ENCODE measurements around the gene SLC4A11.
"Not testable (repeated sequence)": the region's sequence is repeated elsewhere in the genome, so short reads cannot be mapped to it uniquely, and the experiment has no call there.

Gene SLC4A11

DNA sequence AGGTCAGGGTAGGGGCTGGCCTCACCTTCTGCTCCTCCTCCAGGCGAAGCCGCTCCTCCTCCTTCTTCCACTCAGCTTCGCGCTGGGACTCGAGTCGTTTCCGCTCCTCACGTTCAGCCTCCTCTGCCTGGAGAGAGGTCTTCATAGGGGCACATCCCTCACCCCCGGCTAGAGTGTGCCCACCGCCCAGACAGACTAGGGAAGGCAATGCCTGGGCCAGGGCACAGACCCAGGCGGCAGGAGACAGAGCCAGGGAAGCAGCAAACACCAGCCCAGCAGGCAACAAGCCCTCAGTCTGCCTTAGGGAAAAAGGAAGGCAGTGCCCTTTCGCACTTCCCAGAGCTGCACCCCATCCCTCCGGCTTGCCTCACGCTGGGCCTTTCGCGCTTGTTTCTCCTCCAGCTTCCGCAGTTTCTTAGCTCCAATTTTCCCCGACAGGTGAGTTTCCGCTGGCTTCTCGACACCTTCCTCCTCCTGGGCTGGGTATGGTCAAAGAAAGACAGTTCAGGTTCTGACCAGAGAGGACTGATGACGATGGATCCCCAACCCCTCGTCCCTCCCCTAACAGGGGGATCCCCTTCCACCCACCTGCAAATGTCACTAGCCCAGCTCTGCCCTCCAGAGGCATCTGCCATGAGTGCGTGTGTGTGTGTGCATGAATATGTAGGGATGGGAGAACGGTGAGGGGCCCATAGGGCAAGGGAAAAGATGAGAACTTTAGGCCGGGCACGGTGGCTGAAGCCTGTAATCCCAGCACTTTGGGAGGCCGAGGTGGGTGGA is 38.8 kb downstream of the SLC4A11 start:
- no peak for DNase-seq

DNA sequence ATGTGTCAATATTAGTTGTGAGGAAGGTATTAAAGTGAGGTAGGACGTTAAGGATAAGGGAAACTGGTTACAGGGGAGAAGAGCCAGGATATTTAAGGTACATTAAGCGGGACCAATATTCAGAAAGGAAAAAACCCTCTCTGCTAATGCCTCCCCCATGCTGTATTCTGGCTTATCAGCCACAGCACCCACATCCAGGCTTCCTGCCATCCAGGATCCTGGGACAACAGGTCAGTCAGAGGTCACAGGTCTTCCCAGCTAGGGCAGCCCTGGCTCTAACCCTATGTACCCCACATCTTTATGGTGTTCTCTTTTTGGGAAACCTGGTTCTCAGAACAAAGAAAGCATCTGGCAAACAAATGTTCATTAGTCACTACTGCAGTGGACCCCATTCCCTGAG is 39.8 kb downstream of the SLC4A11 start:
- DNase-seq = no peak

DNA sequence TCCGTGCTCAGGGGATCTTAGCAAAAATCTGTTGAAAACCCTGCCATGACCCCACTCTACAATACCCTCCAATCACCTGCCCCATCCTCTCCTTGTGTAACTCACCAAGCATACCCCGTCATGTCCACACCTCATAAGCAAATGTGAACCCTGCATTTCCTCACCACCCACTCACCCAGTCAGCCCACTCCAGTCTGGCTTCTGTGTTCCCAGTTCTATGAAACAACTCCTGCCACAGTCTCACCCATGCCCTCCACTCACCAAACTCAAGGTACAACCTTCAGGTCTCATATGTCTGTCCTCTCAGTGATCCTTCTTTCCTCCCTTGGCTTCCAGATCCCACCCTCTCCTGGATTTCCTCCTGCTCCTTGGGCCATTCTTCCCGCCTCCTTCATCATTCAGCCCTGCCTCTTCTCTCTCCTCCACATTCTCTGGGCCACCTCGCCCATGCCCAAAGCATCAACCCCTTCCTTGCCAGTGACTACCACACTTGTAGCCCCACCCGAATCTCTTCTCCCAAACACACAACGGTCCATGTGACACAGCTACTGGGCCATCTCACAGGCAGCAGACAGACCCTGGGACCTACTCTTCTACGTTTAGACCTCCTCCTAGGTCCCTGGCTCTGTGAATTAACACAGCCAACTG is 43.3 kb downstream of the SLC4A11 start:
- no peak for DNase-seq

DNA sequence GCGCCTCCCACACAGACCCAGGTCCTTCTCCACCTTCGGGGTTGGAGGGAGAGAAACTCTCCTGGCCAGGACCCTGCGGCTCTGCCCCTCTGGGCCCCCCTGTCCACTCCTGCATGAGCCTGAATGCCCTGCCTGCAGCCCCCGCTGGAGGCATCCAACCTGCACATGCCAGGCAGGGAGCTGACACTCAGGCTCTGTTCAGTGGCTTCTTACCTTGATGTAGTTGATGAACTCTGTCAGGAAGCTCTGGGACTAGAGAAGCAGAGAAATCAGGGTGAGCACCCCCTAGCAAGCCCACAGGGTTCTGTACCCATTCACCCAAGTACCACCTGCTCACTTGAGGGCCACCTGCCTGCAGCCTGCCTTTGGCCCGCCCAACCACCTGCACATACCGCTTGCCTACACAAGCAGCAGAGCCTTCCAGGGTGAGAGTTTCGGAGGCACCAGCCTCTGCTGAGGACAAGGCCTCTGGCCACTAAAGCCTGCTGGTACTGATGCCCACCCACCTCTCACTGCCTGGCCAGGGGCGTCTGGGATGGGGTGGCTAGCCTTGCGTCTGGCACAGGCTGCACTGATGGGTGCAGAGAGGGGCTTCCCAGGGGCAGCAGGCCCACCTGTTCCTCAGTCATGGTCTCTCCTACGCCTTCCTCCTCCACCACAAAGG is 44.2 kb downstream of the SLC4A11 start:
- DNase-seq = no peak

DNA sequence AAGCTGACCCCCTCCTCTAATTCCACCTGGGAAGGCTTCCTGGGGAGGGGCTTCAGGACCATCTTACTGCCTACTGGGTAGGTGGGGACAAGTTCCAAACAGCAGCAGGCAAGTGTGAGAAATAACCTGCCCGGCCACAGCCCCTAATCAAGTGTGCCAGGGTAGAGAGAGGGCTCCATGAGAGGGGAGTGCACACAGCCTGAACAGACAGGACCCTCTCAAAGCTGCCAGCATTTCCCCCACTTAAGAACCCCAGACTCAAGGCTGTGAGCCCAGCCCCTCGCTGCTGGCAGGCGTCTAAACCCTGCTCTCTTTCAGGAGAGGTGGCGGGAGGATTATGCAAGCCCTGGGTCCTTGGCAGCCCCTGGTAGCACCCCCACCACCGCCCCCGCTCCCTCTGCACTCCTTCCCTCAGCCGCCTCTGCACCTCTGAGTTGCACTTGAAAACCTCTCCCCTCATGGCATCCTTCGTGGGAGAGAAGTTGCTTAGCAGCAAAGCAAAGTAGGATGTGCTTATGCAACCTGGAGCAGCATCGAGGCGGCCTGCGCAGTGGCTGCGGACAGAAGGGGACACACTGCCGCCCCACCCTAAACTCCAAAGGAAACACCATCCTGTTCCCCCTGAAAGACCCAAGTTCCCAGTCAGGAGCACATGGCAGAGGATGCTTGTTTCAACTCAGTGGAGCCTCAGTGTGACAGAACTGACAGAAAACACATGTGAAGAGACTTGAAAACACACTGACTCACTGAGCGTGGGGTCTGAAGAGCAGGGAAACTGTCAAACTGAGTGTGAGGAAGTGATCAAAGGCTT is 45.0 kb downstream of the SLC4A11 start:
- DNase-seq = no peak

DNA sequence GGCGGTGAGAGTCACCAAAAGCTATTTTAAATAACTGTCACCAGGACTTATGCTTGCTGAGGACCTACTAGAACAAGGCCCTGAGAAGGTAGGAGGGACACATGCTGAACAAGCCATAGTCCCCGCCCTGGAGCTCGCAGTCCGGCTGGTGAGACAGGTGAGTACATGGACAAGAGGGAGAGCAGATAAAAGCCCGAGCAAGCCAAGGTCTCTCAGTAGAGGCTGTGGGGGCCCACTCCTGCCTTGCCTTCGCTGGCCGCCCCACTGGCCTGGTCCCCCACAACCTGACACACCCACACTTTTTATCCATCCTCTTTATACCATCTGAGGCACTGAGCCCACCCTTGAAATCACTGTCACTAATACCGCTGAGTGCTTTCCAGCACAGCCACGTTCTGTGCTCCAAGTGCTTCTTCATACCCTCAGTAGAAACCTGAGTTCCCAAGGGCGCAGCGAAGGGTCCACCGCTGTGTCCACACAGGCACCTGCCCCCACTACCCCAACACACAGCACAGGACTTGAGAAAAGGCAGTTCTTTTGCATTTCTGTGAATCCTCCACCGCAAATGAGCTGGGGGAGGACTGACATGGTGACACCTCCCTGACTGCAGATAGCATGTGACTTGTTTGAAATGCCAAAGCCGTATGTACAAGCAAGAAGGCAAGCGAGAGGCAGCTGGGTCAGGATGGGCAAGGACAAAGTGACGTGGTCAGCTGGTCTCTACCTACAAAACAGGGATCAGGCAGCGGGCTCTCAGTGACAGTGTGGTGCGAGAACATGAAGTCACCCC is 46.6 kb downstream of the SLC4A11 start:
- DNase-seq = no peak

DNA sequence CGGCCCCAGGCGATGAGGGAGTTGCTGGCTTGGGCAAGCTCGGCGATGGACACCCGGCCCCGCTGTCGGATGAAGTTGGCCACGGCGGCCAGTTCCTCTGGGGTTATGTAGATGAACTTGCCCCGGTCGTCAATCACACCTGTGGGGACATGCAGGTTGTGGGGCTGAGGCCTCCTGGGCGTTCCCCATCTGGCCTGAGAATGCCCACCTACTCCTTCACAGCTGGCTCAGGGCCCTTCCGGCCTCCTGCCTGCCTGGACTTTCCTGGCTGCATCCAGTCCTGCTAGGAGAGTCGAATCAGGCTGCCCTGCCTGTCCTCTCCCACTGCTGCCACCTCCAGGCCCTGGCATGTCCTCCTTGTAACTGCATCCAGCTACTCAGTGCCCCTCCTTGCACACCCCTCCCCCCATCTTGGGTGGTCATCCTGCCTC is 48.3 kb downstream of the SLC4A11 start:
- DNase-seq = no peak

DNA sequence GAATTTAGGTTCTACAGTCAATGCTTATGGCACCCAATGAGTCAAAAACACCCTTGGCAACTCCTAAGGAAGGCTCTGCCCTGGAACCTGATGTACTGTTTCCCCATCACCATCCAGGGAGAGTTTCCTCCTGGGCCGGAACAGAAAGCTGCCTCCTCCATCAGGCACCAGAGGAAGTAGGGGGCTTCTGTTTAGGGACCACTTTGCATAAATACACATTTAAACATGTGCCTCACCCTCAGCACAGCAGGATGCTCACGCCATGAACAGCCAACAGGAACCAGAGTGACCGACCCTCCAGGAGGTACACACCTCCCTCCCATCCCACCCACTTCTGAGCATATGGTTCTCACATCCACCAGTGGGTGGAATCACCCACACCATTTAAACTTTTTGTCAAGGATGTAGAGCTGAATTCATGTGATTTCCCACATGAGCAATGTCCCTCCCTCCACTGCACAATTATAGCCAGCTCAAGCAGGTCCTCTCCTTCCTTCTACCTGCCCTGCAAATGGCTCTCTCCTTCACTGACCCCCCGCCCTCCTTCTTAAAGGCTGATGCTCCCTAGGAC is 49.3 kb downstream of the SLC4A11 start:
- no peak for DNase-seq

DNA sequence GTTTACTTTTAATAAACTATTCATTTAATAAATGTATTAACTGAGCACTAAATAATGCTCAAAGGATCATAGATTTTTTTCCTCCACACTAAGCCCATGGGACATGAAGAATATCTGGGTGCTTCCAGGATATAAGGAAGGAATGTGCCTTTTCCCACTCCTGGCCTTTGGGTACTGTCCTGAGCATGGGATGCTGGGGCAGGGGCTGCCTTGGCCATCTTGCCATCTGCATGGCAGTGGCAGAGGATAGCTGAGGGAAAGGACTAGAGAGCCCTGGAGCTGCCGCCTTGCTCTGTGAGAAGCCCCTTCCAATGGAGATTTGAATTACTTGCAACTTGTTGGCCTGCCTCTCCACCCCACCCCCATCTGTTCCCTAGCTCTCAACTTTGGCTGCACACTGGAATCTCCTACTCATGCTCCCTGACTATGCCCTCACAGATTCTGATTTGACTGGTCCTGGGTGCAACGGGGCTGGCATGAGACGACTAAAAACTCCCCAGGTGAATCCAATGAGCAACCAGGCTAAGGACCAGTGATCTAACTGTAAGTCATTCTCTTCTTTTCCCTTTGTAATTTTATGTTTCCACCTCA is 50.1 kb downstream of the SLC4A11 start:
- no peak for DNase-seq

DNA sequence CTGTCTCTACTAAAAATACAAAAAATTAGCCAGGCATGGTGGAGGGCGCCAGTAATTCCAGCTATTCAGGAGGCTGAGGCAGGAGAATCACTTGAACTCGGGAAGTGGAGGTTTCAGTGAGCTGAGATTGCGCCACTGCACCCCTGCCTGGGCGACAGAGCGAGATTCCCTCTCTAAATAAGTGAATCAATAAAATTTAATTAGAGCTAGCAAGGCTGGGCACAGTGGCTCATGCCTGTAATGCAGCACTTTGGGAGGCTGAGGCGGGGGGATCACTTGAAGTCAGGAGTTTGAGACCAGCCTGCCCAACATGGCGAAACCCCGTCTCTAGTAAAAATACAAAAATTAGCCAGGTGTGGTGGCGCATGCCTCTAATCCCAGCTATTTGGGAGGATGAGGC is 51.1 kb downstream of the SLC4A11 start:
- DNase-seq = not testable (repeated sequence)

DNA sequence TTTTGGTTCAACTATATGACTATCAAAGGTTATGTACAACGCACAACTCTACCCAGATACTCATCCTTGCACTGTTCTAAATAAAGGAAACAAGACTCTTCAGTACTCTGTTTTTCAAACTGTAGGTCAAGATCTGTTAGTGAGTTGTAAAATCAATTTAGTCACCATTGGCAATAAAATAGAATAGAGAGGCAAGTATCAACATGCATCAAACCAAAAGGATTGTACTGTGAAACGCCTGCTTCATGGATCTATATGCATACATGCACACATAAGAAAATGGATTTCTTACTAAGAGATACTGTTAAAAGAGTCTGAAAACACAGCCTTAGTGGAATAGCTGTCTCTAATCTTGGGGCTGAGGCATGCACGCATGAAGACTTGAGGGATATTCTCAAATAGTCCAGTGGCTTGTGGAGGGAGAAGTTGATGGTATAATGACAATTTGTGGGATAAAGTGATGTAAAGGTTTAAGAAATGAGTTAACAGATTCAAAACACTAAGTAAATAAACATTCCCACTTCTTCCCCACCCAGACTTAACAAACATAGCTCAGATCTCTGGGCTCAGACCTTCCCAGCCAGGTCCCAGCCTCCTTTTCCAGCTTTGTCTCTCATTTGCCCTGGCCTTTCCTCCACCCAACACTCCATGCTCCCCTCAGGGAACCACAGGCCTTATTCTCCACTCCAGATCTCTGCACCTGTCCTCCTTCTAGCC is 54.9 kb downstream of the SLC4A11 start:
- DNase-seq = no peak

DNA sequence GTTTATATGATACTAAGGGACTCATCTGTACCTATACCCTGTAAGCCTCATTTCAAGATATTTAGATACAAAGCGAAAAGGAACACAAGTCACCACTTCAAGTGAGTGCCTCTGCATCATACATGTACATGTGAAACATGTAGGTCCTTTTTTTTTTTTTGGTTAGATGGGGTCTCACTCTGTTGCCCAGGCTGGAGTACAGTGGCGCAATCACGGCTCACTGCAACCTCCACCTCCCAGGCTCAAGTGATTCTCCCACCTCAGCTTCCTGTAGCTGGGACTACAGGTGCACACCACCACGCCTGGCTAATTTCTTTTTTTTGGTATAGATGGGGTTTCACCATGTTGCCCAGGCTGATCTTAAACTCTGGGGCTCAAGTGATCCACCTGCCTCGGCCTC is 56.6 kb downstream of the SLC4A11 start:
- not testable (repeated sequence) for DNase-seq

DNA sequence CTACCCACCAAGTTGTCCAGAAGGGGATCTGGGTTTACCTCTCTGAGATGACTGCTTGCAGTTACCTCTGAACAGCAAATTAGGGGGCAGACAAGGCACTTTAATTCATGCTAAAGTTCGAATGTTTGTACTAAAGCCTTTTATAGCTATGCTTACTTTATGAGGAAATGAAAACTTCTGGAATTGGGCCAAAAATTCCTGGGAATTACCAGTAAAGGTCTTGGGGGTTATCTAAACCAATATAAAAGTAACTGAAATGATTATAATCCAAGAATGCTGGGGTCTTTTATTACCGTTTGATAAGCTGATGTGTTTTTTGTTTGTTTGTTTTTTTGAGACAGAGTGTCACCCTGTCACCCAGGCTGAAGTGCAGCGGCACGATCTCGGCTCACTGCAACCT is 57.7 kb downstream of the SLC4A11 start:
- DNase-seq = no peak

DNA sequence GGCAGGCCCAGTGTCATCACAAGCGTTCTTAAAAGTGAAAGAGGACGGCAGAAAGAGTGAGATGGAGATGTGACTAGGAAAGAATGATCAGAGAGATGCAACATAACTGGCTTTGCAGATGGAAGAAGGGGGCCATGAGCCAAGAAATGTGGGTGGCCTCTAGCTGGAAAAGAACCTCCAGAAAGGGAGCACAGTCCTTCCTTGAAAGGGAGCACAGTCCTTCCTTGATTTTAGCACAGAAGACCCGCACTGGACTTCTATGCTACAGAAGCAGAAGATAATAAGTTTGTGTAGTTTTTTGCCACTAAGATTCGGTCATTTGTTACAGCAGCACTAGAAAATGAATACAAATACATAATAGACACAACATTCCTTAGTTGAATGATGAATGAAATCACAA is 58.7 kb downstream of the SLC4A11 start:
- no peak for DNase-seq

DNA sequence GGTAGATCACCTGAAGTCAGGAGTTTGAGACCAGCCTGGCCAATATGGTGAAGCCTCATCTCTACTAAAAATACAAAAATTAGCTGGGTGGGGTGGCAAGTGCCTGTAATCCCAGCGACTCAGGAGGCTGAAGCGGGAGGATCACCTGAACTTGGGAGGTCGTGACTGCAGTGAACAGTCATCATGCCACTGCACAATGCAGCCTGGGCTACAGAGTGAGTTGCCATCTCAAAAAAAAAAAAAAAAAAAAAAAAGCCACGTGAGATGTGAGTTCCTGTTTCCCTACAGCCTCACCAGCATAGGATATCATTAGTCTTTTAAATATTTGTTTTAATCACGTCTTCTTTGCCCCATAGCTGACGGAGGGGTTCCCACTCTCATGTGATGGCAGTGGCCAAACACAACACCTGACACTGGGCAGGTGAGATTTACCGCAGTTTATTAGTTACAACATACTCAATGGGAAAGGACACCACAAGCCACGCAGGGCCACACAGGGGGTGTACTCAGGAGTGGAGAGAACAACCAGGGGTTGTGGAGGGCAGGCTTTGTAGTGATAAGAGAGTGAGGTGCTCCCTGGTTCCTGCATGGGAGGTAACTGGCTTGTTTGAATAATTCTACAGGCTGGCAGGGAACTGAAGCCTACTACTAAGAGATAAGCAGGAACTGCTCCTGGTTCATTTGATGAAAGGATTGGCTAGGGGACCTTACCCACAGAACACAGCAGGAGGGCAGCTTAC is 61.1 kb downstream of the SLC4A11 start:
- no peak for DNase-seq
